H1 (cell line): ENCODE results near the gene ZAP70. TPM values are rescaled to one million over a fixed set of nuclear protein-coding genes. Genes with fewer than 3 reads are reported as not detected.

Source experiments
- ATF3 ChIP-seq: IDR thresholded peaks from 2 replicates; pipeline ENCODE4 v1.6.1; 2011; ENCODE audit warnings: low read depth, mild to moderate bottlenecking, low read length; ENCODE audit not compliant: insufficient read depth
- CHD1 ChIP-seq: IDR thresholded peaks from 2 replicates; pipeline ENCODE4 v1.6.1; 2012; ENCODE audit warnings: low read depth, low read length, improper control_type of control experiment
- EZH2 ChIP-seq: fragments of 200-600 bp; sonication (generic); IDR thresholded peaks from 2 replicates; pipeline ENCODE4 v1.7.1; 2012; ENCODE audit warnings: low read depth, mild to moderate bottlenecking, moderate library complexity, low read length, inconsistent platforms; ENCODE audit not compliant: severe bottlenecking
- MAX ChIP-seq: IDR thresholded peaks from 2 replicates; pipeline ENCODE4 v1.6.1; 2012; ENCODE audit warnings: inconsistent platforms
- NANOG ChIP-seq: IDR thresholded peaks from 2 replicates; pipeline ENCODE4 v1.6.1; 2011; ENCODE audit warnings: low read length, low read depth, mild to moderate bottlenecking, inconsistent platforms; ENCODE audit not compliant: insufficient read depth, poor library complexity, severe bottlenecking
- TAF1 ChIP-seq: IDR thresholded peaks from 2 replicates; pipeline ENCODE4 v1.6.1; 2011; ENCODE audit warnings: mild to moderate bottlenecking, low read depth, low read length
- TAF7 ChIP-seq: optimal IDR thresholded peaks from 2 replicates; pipeline ENCODE3; 2011; ENCODE audit warnings: low read depth, mild to moderate bottlenecking, inconsistent platforms, low read length, moderate library complexity, borderline replicate concordance
- TCF12 ChIP-seq: IDR thresholded peaks from 2 replicates; pipeline ENCODE4 v1.6.1; 2011; ENCODE audit warnings: low read depth, mild to moderate bottlenecking, low read length
- polyA plus RNA-seq, 7 experiments: library from polyadenylated mRNA; depleted of rRNA in 3 of 7; stranded (reverse) in 5 of 7; unstranded in 2 of 7; fragments of >200 nt in 5 of 7; fragments of 200-250 nt in 2 of 7; gene quantifications; 1 replicate in 5 of 7; 2 replicates in 1 of 7; 4 replicates in 1 of 7; pipeline versions ENCODE4 v1.2.1 to v1.2.3, GENCODE V29; 2011 to 2013; ENCODE audit warnings: missing spikeins in 2 of 7, mixed read lengths in 2 of 7
- total RNA-seq: library from RNA; stranded (reverse); fragmentation: NEBNext Ultra II Directional; extraction: Animal tissue kit (Norgen Biotek cat#: 25700); gene quantifications from 2 replicates; pipeline ENCODE4 v1.2.1, GENCODE V29; 2021

Gene ZAP70
- total and polyA plus RNA-seq, 2 of the 8 experiments (the other 6 are each of a cell fraction or from before 2014, with no cell fraction given): 0.15 TPM; not detected in 1

DNA sequence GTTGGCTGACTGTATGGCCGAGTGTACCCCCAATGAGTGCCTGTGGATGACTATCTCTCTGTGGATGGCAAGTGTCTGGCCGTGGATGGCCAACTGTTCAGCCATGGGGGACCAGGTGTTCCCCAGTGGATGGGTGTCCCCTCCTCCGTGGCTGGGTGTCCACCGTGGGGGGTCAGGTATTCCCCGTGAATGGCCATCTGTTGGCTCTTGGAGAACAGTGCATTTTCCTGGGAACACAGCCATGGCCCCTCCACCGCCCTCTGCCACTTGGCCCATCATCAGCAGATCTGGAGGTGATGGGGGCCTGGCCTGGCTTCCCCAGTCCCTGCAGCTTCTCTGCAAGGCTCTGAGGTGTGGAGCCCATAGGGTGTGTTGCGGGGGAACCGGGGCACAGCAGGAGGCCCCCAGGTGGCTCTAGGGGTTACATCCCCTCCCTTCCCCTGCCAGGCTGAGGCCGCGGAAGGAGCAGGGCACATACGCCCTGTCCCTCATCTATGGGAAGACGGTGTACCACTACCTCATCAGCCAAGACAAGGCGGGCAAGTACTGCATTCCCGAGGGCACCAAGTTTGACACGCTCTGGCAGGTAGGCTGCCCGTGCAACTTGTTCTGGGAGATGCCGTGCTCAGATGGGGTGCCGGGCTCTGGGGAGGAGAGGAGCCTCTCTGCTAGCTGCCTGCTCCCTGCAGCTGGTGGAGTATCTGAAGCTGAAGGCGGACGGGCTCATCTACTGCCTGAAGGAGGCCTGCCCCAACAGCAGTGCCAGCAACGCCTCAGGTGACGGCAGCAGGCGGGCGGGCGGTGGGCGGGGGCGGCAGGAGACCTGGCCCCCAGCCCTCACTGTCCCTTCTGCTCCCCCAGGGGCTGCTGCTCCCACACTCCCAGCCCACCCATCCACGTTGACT is 19.3 kb downstream of the ZAP70 start (continued):
- TF ChIP-seq ATF3: no peak
- no peak for TF ChIP-seq CHD1
- TF ChIP-seq TAF7: no peak
- TF ChIP-seq TAF1: no peak
- TF ChIP-seq NANOG: no peak
- no peak for TF ChIP-seq MAX
- TF ChIP-seq EZH2: no peak
- TF ChIP-seq TCF12: no peak
